GM04503 (cell line): ENCODE measurements around the gene TRMO.
A peak's percentile ranks its signal among the peaks of the same experiment; 100 is the strongest.

Experiments
- DNase-seq: peaks from one replicate; pipeline ENCODE4 v3.0.0-alpha.2; 2012; ENCODE audit warnings: low read depth

The TRMO gene

DNA sequence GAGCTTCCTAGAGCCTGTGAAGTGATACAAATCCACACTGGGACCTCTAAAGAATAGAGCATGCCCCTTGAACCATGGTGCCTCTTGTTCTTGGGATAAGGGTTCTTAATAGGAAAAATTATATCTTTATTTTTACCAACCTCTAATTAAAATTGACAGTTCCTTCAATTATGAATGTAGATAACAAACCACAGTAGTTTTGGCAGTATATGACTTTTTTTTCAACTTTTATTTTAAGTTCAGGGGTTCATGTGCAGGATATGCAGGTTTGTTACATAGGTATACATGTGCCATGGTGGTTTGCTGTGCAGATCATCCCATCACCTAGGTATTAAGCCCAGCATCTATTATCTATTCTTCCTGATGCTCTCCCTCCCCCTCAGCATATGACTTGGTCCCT lies 14.7 kb upstream of the TRMO start:
- DNase-seq: no peak

GRCh38 chr9:97935276-97935675 lies 13.0 kb upstream of the TRMO start:
- DNase-seq: no peak

- no peak for DNase-seq
These were observed 12.2 kb upstream of the TRMO start for GRCh38 chr9:97934321-97935115.

DNA sequence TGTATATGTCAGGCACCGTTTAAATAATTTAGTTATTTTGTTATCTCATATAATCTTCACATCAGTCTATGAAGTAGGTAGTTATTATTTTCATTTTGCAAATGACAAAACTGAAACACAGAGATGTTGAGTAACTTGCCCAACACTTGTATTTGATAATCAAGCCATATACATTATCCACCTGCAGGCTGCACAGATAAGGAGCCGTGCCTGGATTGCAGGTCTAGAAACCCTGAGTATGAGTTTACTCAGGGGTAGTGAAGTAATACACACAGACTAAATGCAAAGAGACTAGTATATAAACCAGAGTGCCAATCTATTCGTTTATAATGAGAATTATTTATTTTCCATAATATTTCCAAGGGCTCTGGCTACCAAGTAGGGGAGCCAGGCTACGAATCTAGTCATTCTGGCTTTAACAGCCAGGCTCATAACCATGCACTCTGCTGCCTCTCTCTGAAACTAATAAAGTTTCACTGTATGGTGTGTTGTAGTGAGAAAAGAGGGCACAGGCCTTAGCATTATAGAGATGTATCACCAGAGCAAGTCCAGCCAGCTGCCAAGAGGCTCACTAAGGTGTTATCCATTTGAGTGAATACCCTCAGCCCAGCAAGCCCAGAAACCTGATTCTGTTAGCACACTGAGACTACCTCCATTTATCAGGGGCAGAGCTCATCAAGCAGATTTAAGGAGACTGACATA lies 11.1 kb upstream of the TRMO start:
- DNase-seq: no peak

DNA sequence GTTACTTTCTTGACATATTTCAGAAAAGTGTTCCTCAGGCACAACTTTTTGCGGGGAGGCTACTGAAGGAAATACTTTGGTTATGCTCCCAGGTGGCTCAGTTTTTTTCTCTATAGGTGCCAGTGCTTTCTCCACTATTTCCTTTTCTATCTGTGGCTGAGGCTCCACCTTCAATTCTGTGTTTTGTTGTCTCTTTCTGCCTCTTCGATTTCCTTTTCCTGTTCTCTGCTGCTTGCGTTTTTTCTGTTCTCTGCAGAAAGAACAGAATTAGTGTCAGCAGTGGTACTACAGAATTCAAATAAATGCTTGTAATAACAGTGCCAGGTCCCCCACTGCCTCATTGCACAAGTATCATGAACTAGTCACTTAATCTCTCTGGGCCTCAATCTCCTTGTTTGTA lies 8.7 kb upstream of the TRMO start:
- DNase-seq: no peak

DNA sequence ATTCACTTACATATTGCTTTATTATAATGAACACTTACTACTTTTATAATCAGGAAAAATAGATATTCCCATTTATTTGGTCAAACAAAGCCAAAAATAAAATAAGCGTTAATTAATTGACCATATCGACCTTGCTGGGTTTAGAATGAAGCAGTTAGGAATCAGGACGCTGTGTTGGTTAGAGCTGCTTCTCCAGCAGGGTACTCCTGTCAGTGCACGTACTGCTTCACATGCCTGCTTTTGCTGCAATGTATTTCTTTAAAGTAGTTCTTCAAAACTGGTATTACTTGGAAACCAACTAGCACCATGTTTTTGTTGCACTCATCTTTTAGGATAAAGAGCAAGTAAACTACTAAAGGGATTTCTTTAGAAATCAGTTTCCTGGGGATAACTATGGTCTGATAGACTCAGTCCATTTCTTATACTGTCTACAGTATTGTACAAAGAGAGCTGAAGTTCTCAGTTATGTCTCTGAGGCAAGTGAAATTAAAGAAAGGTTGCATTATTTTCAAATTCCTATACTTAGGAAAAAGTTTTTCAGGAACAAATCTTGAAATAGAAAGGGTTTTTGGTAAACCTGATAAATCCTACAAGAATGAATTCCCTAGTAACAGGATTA lies 6.8 kb upstream of the TRMO start:
- DNase-seq: no peak

DNA sequence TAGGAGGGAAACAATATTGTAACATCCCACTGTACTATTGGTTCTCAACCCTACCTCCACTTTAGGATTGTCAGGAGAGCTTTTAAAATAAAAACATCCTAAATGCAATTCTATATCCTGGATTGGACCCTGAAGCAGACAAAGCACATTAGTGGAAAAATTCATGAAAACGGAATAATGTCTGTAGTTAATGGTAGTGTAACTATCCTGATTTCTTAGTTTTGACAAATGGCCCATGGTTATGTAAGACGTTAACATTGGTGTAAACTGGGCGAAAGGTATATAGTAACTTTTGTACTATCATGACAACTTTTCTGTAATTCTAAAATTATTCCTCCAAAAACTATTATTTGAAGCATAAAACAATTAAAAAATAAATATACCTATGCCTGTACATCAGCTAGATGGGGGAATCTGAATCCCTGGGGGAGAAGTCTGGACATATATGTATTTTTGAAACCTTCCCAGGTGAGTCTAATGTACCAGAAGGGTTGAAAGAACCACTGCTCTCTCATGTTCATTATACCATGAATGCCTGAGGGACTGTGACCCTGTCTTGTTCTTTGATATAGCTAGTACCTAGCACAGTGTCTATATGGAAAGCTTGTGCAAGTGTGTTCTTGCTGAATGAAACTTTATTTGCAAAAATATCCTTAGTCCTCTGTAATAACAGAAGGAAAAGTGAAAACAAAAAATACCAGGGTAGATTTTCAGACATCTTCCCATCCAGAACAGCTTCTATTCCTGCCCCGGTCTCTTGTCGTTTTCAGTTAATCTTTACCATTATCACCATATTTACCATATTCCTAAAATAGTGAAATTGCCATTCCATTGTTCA lies 3.4 kb upstream of the TRMO start:
- no peak for DNase-seq

DNA sequence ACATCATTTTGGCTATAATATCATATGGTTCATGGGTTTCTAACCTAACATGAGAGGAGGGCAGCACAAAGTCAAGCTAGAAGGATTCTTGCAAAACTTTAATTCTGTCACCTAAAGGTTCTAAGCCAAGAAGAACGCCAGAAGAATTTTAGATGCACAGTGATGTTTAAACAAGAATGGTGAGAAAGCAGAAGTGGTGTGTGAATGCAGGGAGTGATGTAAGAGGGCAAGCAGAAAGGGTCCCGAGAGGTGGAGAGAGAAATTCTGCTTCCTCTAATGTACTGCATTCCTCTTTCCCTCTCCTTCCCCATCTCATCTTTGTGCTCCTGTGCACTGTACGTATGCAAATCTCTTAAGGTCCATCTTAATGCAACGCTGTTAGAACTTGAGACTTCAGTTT lies 2.1 kb upstream of the TRMO start:
- no peak for DNase-seq

- DNase-seq: peak; percentile 37
These were observed 1.3 kb upstream of the TRMO start for GRCh38 chr9:97923529-97924108.

DNA sequence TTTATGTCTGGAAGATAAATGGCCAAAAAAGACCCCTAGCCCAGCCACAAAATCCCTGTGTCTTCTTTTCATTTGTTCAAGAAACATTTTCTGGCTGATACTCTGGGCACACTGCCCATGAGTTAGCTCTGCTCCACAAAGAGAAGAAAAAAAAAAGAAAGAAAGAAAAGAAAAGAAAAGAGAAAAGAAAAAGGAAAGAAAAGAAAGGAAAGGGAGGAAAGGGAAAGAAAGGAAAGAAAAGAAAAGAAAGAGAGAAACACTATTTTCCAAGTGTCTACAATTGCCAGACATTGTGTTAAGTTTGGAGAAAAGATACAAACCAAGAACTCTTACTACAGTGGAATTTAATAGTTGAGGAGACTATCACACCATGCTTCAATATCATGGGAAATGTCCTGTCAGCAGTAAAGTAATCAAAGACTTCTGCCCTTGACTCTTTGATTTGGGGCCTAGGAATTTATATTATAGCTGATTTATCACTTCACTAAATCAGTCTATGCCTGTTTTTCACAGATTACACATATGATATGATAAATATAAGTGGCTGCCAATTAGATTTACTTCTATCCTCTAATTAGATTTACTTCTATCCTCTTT lies 3.0 kb downstream of the TRMO start:
- no peak for DNase-seq

DNA sequence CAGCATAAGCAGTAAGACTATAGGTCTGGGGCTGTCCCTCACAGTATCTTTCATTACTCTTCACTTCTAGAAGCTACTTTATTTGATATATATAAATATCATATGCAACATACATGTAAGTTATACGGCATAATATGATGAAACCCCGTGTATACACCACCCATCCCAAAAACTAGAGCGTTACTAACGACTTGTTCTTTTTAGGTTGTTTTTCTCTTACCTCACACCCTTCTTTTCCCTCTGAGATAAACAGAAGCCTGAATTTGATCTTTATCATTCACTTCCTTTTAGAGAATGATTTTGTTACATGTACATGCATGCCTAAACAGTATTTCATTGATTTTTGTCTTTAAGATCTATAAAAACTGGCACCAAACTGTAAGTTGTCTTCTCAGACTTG lies 3.7 kb downstream of the TRMO start:
- DNase-seq: no peak

- no peak for DNase-seq
These were observed 10.3 kb downstream of the TRMO start for GRCh38 chr9:97911970-97912369.

DNA sequence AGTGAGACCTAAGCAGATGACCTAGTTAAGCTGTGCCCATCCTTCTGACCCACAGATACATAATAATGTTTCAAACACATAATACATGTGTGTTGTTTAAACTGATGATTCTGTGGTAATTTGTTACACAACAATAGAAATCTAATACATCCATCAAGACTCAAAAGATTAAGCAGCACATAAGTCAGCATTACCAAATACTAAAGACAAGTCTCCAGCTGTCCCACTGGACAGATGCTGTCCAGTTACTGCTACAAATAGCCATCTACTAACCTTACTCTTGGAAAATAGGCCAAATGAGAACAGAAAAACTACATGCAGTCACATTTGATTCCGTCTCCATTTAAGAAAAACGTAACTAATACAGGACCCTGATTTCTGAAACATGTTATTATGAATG lies 10.8 kb downstream of the TRMO start:
- DNase-seq: no peak

DNA sequence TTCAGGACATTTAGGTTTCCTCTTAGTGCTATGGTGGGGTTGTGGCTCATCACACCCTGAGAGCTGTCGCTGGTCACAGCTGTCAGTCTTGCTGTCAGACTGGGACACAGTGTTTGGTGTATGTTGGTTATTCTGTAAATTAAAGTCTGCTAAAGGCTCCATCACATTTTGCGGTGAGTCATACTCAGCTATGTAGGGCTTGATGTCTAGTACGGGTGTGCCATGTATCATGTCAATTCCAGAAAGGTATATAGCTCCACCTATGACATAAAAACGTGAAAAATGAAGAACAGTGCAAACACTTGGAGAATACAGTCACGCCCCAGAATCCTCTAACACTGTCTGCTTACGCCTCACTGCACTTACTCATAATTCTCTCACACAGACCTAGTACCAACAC lies 11.9 kb downstream of the TRMO start:
- no peak for DNase-seq

DNA sequence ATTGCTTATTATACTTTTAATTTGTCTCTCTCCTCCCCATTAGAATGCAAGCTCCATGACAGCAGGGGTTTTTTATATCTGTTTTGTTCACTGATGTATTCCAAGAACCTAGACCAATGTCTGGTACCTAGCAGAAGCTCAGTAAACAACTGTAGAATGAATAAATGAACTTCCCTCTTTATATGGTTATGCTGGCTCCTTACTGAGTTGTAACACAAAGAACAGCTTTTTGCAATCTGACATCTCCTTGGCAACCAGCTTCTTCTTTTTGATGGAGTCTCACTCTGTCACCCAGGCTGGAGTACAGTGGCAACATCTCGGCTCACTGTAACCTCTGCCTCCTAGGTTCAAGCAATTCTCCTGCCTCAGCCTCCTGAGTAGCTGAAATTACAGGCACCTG lies 13.6 kb downstream of the TRMO start:
- DNase-seq: no peak

GRCh38 chr9:97907632-97908031 lies 14.7 kb downstream of the TRMO start:
- DNase-seq: no peak

DNA sequence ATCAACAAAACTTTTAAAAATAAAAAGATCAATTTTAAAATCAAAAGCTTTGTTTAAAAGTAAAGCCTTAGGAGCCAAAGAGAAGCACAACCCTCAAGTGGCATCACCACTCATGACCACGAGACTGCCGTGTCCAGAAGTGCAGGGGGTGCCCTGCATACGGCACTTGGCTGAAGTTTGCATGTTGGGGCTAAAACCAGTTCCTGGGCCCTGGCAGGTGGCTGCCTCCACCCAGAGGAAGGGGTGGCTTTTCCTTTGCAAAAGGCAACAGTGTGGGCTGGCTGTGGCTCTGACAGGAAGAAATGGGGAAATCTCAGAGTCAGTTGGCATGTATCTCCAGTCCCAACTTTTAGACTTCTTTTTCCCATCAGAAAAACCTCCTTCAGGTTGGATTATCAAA lies 15.3 kb downstream of the TRMO start:
- DNase-seq: no peak

GRCh38 chr9:97906236-97906831 lies 16.0 kb downstream of the TRMO start:
- DNase-seq: no peak

DNA sequence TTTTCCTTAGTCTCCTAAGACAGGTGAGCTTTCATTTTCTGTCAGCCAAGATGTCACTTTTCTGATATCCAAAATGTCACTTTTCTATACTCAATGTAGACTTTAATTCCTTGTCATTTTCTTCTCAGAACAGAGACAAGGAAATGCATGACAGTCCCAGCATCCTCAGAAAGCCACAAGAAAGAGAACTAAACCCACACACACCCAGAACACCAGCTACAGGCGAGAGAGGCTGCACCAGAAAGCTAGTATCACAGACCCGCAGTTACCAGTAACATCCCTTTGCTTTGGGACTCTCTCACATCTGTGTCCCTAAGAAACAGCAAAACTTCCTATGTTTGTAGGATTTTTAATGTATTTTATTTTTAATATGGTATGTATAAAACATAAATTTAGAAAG lies 17.1 kb downstream of the TRMO start:
- no peak for DNase-seq

DNA sequence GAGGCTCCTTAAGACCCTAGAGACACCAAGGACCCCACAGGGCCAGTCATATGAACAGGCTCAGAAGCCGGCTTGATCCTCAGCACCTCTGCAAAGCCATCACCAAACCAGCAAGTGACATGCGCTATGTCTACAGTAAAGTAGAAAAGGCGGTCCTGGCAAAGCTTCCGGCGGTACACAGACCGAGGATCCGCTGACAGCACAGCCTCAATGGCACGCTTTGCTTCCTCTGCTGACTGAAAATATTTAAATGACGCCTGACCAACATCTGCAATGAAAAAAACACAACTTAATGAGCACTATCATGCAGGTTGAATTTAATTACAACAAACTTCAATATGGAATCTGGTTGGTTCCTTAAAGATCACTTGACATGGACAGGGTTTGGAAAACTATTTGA lies 17.6 kb downstream of the TRMO start:
- DNase-seq: no peak

DNA sequence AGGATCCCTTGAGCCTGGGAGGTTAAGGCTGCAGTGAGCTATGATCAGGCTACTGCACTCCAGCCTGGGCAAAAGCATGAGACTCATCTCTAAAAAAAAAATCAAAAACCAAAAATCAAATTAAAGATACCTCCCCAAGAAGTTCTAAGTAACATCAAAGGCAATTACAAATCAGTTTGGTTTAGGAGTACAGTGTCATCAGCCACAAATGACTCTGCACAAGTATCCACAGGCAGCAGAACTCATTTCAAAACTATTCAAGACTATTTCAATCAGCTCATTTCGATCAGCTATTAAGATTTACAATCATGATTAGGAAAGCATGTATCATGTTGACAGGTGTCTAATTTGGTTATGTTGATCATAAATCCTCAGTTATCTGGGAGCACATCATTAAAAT lies 19.1 kb downstream of the TRMO start:
- no peak for DNase-seq
